A673 (cell line): ENCODE results near the gene COL4A6.

Experiments
- EZH2 ChIP-seq: fragments of 200-600 bp; sonication (generic); IDR thresholded peaks from 2 replicates; pipeline ENCODE4 v1.6.1; 2017; ENCODE audit warnings: borderline replicate concordance, low read depth, mild to moderate bottlenecking, mixed read lengths, antibody characterized with exemption, low read length; ENCODE audit not compliant: poor library complexity, severe bottlenecking
- TF ChIP-seq, protein P1 (sequence below): fragments of 300-800, 200-600 bp; sonication (generic); conservative IDR thresholded peaks from 2 replicates; pipeline ENCODE4 v1.5.1; 2017; ENCODE audit warnings: low read depth, mild to moderate bottlenecking, antibody characterized with exemption, low read length, moderate library complexity, mixed read lengths

DNA sequence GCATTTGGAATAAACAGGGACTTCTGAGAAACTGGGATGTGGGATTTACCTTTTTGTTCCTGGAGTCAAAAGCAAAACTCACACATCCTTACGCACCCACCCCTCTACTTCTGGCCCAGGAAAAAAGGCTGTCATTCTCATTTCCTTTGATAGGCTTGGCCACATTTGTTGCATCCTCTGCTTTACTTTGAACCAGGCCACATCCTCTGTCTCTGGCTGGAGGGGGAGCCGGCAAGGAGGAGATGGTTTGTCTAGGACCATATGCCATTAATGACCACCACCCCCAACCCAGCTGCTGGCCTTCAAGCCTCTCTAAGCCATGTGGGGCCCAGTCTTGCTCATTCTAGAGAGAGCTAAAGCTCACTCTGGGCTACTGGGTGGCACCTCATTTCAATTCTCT, 282.1 kb downstream of the COL4A6 start:
- TF ChIP-seq, protein P1, sequence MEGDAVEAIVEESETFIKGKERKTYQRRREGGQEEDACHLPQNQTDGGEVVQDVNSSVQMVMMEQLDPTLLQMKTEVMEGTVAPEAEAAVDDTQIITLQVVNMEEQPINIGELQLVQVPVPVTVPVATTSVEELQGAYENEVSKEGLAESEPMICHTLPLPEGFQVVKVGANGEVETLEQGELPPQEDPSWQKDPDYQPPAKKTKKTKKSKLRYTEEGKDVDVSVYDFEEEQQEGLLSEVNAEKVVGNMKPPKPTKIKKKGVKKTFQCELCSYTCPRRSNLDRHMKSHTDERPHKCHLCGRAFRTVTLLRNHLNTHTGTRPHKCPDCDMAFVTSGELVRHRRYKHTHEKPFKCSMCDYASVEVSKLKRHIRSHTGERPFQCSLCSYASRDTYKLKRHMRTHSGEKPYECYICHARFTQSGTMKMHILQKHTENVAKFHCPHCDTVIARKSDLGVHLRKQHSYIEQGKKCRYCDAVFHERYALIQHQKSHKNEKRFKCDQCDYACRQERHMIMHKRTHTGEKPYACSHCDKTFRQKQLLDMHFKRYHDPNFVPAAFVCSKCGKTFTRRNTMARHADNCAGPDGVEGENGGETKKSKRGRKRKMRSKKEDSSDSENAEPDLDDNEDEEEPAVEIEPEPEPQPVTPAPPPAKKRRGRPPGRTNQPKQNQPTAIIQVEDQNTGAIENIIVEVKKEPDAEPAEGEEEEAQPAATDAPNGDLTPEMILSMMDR, result no peak
- TF ChIP-seq EZH2, result no peak
